HEK293T (cell line): ENCODE results near the gene CASP2.

Source experiments
- CTCF ChIA-PET: fragments of 350-600 bp; formaldehyde crosslinking; extraction: SDS; loops from one replicate; lab custom pipeline; 2021; ENCODE audit warnings: antibody characterized with exemption, inconsistent platforms; lab: Yijun Ruan, JAX
- POLR2A ChIA-PET: fragments of 350-600 bp; formaldehyde crosslinking; extraction: SDS; loops from one replicate; lab custom pipeline; 2020; ENCODE audit warnings: antibody characterized with exemption, inconsistent platforms; lab: Yijun Ruan, JAX
- DNase-seq: peaks from one replicate; pipeline ENCODE4 v3.0.0; 2012; ENCODE audit warnings: mixed read lengths; ENCODE audit errors: extremely low spot score
- ARNT ChIP-seq: fragments of 450-650 bp; IDR thresholded peaks from 2 replicates; pipeline ENCODE4 v1.6.1; 2017; ENCODE audit warnings: mild to moderate bottlenecking
- BHLHE40 ChIP-seq: fragments of 450-650 bp; IDR thresholded peaks from 2 replicates; pipeline ENCODE4 v1.6.1; 2016; ENCODE audit warnings: mild to moderate bottlenecking, moderate library complexity, borderline replicate concordance
- CTBP1 ChIP-seq: fragments of 450-650 bp; IDR thresholded peaks from 2 replicates; pipeline ENCODE4 v1.6.1; 2016; ENCODE audit warnings: borderline replicate concordance
- ELF4 ChIP-seq: fragments of 450-650 bp; IDR thresholded peaks from 2 replicates; pipeline ENCODE4 v1.6.1; 2017; ENCODE audit warnings: antibody characterized with exemption
- FOXA1 ChIP-seq: fragments of 450-650 bp; IDR thresholded peaks from 2 replicates; pipeline ENCODE4 v1.6.1; 2016; ENCODE audit warnings: mild to moderate bottlenecking
- FOXK2 ChIP-seq: fragments of 450-650 bp; IDR thresholded peaks from 2 replicates; pipeline ENCODE4 v1.6.1; 2016; ENCODE audit warnings: mild to moderate bottlenecking
- FOXM1 ChIP-seq: fragments of 450-650 bp; IDR thresholded peaks from 2 replicates; pipeline ENCODE4 v1.6.1; 2017; ENCODE audit warnings: mild to moderate bottlenecking, borderline replicate concordance
- HDGF ChIP-seq: fragments of 450-650 bp; IDR thresholded peaks from 2 replicates; pipeline ENCODE4 v1.6.1; 2017; ENCODE audit warnings: antibody characterized with exemption, borderline replicate concordance
- L3MBTL2 ChIP-seq: fragments of 450-650 bp; conservative IDR thresholded peaks from 2 replicates; pipeline ENCODE4 v1.6.1; 2016; ENCODE audit warnings: mild to moderate bottlenecking
- LEF1 ChIP-seq: fragments of 450-650 bp; IDR thresholded peaks from 2 replicates; pipeline ENCODE4 v1.6.1; 2017; ENCODE audit warnings: mild to moderate bottlenecking, borderline replicate concordance
- NFRKB ChIP-seq: fragments of 450-650 bp; IDR thresholded peaks from 2 replicates; pipeline ENCODE4 v1.6.1; 2016; ENCODE audit warnings: mild to moderate bottlenecking, moderate library complexity
- PKNOX1 ChIP-seq: fragments of 450-650 bp; IDR thresholded peaks from 2 replicates; pipeline ENCODE4 v1.6.1; 2016
- SP1 ChIP-seq: fragments of 450-650 bp; IDR thresholded peaks from 2 replicates; pipeline ENCODE4 v1.6.1; 2017
- SUZ12 ChIP-seq: fragments of 450-650 bp; IDR thresholded peaks from 2 replicates; pipeline ENCODE4 v1.6.1; 2016; ENCODE audit warnings: mild to moderate bottlenecking
- TARDBP ChIP-seq: fragments of 450-650 bp; IDR thresholded peaks from 2 replicates; pipeline ENCODE4 v1.6.1; 2016
- ZNF384 ChIP-seq: fragments of 450-650 bp; IDR thresholded peaks from 2 replicates; pipeline ENCODE4 v1.6.1; 2016

CASP2 gene

GRCh38 chr7:143351574-143351973, 63.4 kb downstream of the CASP2 start:
- CTCF ChIA-PET = no interaction called here

GRCh38 chr7:143352531-143353002, 64.4 kb downstream of the CASP2 start:
- ChIA-PET CTCF (no interaction called here), POLR2A (no interaction called here)
- no peak for DNase-seq
- TF ChIP-seq SUZ12 = no peak
- TF ChIP-seq FOXK2 = no peak
- no peak for TF ChIP-seq ZNF384
- TF ChIP-seq HDGF = no peak
- TF ChIP-seq TARDBP = no peak
- no peak for TF ChIP-seq SP1
- no peak for TF ChIP-seq FOXA1
- TF ChIP-seq L3MBTL2 = no peak
- no peak for TF ChIP-seq CTBP1
- TF ChIP-seq PKNOX1 = no peak
- no peak for TF ChIP-seq NFRKB
- no peak for TF ChIP-seq ELF4

More at GRCh38 chr7:143351574-143351973, 63.4 kb downstream of the CASP2 start:
- POLR2A ChIA-PET = no interaction called here
- no peak for DNase-seq
- TF ChIP-seq ARNT (no peak), PKNOX1 (no peak), ELF4 (no peak), TARDBP (no peak), FOXM1 (no peak), CTBP1 (no peak), HDGF (no peak), NFRKB (no peak), SP1 (no peak), BHLHE40 (no peak), FOXK2 (no peak)

DNA sequence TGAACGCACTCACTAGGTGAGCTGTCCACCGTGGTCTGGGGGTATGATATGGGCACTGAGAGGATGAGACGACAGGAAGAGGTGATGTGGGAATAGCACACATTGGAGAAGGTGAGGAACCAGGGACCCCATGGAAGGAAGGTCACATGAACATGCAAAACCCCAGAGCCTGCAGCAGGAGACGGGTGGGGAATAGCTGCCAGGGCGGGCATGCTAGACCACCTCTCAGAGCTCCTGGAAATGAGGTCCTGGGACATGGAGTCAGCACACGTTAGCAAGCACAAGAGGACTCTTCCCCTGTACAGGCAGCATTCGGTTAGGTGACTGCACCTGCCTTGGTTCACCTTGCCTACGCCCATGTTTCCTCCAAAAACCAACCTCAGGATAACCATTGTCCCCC, 66.2 kb downstream of the CASP2 start:
- no peak for TF ChIP-seq BHLHE40
- TF ChIP-seq TARDBP = no peak
- CTCF ChIA-PET = no interaction called here
- no peak for DNase-seq
- POLR2A ChIA-PET = no interaction called here

- DNase-seq = no peak
- POLR2A ChIA-PET = no interaction called here
- no peak for TF ChIP-seq ELF4
- TF ChIP-seq FOXM1 = no peak
- no peak for TF ChIP-seq BHLHE40
- no peak for TF ChIP-seq LEF1
- TF ChIP-seq SP1 = no peak
- TF ChIP-seq FOXK2 = no peak
- no peak for TF ChIP-seq PKNOX1
- no peak for TF ChIP-seq TARDBP
- CTCF ChIA-PET = no interaction called here
These were observed 66.8 kb downstream of the CASP2 start for GRCh38 chr7:143354965-143355364.

DNA sequence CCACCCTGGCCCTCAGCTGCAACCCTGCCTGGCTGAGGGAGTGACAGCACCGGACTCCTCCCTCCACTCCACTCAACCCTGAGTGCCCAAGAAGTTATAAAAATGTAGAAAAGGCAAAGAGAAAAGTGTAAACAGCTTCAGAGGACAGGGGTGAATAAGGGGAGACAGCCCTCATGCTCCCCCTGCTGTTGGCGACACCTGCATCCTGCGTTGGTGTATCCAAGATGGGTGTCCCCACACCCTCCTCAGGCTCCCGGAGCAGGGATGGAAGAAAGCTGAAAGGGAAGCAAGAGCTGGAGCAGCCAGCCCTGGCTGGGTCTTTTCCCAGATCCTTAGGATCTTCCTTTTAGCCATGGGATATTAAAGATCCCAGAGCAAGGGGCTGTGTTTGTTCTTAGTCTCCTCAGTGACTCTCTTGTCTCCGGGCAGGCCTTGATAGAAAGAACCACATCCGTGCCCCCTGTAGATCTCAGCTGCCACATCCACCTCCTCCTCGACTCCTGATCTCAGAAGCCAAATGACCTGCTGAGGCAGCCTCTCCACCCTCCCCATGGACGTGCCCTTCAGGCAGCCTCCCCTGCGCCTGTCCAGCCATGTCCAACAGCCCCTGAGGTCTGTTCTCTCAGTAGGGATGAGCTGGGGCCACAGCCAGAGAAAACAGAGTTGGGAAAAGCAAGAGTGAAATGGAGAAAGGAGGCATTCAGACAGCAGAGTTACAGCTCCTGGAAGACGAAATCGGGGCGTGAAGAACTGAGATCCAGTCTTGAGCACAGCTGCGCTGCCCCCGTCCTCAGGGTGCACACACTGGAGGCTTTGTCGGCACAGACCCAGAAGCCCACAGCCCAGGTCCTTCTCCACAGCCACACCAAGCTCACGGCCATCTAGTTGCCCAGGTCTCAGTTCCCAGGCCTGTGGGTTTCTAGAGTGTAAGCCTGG, 67.6 kb downstream of the CASP2 start:
- POLR2A ChIA-PET = no interaction called here
- CTCF ChIA-PET = interaction anchor here (1.3 kb wide), 1 partner anchor 24 kb away, joined by 3 read pairs; no protein-coding TSS in a partner anchor
- TF ChIP-seq SP1 = no peak
- TF ChIP-seq FOXM1 = no peak
- TF ChIP-seq NFRKB = no peak
- TF ChIP-seq PKNOX1 = no peak
- DNase-seq = no peak

DNA sequence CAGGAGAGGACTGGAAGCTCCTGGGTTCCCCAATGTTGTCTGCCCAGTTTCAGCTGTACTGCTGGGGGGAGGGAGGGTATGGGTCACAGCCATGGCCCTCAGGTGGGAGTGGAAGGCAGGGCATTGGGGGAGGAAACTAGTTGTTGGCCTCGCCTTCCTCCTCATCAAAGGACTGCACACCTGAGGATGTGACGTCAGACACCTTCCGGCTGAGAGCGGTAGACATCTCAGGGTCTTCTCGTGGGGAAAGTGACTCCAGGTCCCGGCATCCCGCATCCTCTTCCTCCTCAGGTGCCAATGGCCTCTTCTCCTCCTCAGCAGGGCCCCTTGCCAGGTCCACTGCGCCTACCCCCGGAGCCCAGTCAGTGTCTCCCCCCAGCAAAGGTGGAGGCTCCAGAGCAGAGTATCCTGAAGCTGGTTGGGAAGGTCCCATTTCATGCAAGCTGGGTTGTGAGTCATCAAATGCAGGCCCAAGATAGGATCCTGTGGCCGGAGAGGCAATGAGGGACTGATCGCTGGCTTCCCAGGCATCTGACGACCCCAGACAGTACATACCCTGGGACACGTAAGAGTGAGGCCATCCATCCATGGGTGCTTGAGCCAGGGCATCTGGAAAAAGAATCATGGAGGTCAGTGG, 68.4 kb downstream of the CASP2 start:
- no peak for TF ChIP-seq LEF1
- no peak for TF ChIP-seq L3MBTL2
- TF ChIP-seq FOXA1 = no peak
- TF ChIP-seq ARNT = no peak
- no peak for TF ChIP-seq NFRKB
- TF ChIP-seq PKNOX1 = no peak
- no peak for TF ChIP-seq SP1
- TF ChIP-seq ZNF384 = no peak
- TF ChIP-seq BHLHE40 = no peak
- TF ChIP-seq ELF4 = no peak
- no peak for TF ChIP-seq FOXM1
- TF ChIP-seq SUZ12 = no peak
- TF ChIP-seq HDGF = no peak
- no peak for TF ChIP-seq FOXK2
- CTCF ChIA-PET = interaction anchor here (1.3 kb wide), 1 partner anchor 24 kb away, joined by 3 read pairs; no protein-coding TSS in a partner anchor
- DNase-seq = no peak
- POLR2A ChIA-PET = no interaction called here
